Activated CD8-positive, alpha-beta memory T cell treated with anti-CD3 and anti-CD28 coated beads for 48 hours (primary cell): ENCODE results near the gene LYPD1.

Source experiments
- DNase-seq, 3 experiments: peaks; one replicate each; pipeline ENCODE4 v3.0.0-alpha.2; 2020; ENCODE audit warnings: low read depth in 2 of 3, low spot score in 2 of 3

The LYPD1 gene

GRCh38 chr2:132668987-132669907 is 758 bp downstream of the LYPD1 start:
- DNase-seq: no peak

- DNase-seq: no peak
Observed at GRCh38 chr2:132668189-132668823, 1.7 kb downstream of the LYPD1 start.

DNA sequence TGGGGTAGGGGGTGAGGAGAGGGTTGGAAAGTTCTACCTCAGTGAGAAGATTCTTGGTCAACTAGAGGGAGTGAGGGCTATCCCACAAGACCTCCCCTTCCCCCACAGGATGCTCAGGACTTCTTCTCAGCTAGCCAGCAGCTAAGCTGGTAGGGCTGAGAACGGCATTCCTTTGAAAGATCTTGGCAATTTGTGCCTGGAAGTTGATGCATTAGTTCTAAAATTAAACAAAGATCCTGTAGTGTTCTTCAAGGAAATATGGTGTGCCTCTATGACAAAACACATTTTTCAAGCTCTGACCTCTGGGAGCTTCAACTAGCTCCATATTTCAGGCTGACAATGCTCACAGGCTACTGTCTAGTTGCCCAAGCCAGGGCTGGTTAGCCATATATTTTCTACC is 2.3 kb downstream of the LYPD1 start:
- DNase-seq: no peak

GRCh38 chr2:132665401-132666140 is 4.4 kb downstream of the LYPD1 start:
- no peak for DNase-seq

DNA sequence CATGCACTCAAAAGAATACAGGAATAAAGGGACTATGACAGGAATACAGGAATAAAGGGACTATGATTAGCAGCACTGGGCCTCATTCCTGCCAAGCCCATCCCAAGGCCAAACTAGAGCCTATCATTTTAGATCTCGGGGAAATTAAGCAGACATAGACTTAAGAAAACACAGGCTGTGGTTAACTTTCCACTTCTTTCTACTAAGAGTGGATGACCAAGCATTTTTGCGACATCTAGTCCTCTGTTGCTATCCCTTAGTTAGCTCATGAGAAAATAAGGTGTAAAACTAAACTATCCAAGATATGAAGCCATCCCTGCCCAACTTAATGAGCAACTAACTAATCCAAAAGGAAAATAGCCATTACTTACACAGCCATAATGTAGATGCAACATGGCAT is 5.9 kb downstream of the LYPD1 start:
- DNase-seq: no peak

GRCh38 chr2:132662732-132663131 is 7.3 kb downstream of the LYPD1 start:
- DNase-seq: no peak

DNA sequence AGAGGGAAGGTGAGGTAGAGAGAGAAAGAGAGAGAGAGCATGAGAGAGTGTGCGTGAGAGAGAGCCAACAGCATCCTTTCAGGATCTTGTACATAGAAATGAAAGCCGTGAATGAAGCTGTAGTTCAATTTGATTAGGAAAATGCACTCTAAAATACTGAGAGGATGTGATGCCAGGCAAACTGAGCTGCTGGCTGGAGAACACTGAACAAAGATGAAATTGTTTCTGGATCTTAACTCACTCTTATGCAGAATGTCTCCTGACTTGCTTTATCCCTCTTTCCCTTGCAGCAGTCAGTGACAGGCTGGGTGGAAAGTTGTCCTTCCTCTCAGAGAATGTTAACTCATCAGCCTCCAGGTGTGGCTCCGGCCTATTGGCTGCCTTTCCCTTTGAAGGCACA is 10.7 kb downstream of the LYPD1 start:
- DNase-seq: no peak

- DNase-seq: no peak
Observed at GRCh38 chr2:132656266-132656975, 13.6 kb downstream of the LYPD1 start.

DNA sequence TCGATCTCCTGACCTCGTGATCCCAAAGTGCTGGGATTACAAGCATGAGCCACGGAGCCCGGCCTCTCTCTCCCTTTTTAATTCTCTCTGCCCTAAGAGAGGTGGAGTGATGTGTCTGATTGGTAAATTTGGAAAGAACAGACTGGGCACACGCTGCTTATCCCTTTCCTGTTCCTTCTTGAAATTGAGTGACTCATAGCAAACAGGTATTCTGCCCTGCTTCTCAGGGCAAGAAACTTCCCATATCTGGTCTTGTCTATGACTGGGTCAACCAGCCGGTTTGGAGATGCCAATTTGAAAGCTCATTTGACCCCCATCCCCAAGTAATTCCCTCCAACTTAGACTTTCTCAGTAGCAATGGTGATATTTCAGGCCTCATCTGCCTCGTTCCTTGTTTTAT is 15.0 kb downstream of the LYPD1 start:
- no peak for DNase-seq

DNA sequence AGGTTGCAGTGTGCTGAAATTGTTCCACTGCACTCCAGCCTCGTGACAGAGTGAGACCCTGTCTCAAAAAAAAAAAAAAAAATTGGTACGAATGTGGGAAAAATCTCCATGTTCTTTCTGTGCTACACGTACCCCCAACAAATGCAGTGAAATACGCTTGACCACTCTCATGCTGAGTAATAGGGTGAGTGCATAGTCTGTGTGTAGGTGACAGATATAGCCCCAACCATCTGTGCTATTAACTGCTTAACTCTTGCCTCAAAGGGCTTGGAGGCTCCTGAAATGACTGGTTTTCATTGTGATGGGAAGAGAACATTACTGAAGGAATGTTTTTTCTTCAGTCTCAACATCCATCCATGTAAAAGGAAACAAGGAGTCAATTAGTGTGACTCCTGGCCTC is 15.7 kb downstream of the LYPD1 start:
- no peak for DNase-seq

GRCh38 chr2:132652474-132652873 is 17.5 kb downstream of the LYPD1 start:
- no peak for DNase-seq

DNA sequence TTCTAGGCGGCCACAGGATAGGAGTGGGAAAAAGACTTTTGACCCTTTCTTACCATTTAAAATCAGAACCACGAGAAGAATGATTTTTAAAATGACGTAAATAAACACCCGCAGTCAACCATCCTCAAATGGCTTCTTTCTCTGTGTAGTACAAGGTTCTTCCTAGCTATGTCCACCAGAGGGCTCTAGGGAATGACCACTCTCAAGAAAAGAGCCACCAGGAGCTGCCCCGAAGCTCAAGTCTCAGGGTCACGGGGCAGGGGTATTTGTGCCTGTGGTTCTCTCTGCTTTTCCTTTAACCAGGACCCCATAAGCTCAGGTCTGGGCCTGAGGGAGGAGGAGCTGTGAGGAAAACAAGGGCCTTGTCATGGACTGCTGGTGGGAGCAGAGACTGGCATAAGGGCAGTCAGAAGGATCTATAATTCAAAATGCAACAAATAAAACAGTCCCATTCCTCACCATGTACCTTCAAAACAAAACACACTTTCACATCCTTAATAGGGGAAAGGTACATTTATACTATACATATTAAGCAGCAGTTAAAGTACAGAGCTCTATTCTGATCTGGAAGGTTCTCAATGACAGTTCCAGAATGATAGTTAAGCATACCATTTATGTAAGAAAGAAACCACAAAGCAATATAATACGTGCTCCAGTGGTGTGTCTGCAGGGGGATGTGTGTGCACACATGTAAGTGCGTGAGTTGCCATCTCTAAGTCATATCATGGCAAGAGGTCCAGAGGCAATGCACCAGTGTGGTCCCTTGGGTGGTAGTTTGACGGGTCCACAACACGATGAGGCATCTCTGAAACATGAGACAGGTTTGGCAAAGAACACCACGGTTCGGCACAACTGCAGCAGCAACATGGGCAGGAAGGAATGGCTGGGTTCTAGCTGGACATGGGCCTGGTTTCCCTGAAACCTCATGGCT is 18.6 kb downstream of the LYPD1 start:
- DNase-seq: no peak

- DNase-seq: no peak
Observed at GRCh38 chr2:132646540-132647108, 23.4 kb downstream of the LYPD1 start.

DNA sequence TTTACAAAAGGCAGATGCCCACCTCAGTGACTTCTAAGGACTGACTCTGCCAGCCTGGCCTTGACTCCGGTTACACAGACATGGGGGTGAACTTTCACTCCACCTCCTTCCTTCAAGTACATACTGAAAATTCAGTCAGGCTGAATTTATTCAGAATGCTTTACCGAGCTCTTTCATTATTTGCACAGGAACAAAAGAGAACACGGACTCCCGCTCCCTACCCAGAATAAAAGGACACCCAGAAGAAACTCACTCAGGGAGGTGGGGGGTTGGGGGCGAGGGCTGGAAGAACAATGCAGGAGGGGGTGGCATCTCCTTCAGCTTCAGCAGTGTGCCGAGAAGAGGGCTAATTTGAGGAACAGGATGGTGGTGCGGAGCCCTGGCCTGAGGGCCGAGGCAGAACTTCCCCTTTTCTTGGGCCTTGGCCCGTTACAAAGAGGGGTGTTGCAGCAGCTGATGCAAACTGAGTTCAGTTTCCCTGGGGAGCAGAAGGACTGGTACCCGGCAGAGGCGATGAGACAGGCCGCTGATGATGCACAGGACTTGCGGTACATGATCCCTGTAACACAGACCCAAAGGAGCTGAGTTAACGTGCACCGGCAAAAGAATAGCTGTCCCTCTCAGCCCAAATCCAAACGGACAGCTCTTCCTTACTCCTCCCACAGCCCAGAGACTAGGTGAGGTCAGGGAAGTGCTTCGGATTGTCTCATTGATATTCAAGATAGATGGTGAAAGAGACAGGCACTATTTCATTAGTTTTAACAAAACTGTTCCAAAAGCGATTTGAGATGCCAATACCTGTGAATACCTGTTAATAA is 24.1 kb downstream of the LYPD1 start:
- DNase-seq: no peak

DNA sequence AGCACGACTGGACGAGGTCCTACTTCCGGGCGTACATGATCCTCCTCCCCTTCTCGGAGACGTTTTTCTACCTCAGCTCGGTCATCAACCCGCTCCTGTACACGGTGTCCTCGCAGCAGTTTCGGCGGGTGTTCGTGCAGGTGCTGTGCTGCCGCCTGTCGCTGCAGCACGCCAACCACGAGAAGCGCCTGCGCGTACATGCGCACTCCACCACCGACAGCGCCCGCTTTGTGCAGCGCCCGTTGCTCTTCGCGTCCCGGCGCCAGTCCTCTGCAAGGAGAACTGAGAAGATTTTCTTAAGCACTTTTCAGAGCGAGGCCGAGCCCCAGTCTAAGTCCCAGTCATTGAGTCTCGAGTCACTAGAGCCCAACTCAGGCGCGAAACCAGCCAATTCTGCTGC is 24.8 kb downstream of the LYPD1 start:
- no peak for DNase-seq

- DNase-seq: no peak
Observed at GRCh38 chr2:132642415-132642814, 27.6 kb downstream of the LYPD1 start.

- DNase-seq: no peak
Observed at GRCh38 chr2:132641819-132642218, 28.2 kb downstream of the LYPD1 start.

DNA sequence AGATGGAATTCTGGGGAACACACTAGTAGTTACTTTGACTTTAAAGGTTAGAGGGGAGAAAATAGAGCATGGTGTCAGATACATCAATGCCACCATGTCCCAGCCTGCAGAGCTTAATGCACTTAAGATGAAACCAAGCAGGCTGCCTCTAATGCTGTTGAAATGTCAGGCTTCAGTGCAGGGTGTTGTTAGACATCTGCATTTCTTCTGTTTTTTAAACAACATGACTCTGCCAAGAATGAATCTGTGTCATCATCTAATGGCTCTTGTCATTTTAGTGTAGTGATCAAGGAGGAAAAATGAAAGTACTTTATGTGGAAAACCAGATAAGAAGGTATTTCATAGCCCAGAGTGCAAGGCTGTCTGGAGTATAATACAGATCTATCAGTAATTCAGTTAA is 29.9 kb downstream of the LYPD1 start:
- DNase-seq: no peak
